Measurements from ENCODE around the gene ASCC3.

- no peak for TF ChIP-seq EZH2phosphoT487 (IDR thresholded peaks at IDR 0.05; ENCODE audit: borderline replicate concordance)
- TF ChIP-seq, protein P1, sequence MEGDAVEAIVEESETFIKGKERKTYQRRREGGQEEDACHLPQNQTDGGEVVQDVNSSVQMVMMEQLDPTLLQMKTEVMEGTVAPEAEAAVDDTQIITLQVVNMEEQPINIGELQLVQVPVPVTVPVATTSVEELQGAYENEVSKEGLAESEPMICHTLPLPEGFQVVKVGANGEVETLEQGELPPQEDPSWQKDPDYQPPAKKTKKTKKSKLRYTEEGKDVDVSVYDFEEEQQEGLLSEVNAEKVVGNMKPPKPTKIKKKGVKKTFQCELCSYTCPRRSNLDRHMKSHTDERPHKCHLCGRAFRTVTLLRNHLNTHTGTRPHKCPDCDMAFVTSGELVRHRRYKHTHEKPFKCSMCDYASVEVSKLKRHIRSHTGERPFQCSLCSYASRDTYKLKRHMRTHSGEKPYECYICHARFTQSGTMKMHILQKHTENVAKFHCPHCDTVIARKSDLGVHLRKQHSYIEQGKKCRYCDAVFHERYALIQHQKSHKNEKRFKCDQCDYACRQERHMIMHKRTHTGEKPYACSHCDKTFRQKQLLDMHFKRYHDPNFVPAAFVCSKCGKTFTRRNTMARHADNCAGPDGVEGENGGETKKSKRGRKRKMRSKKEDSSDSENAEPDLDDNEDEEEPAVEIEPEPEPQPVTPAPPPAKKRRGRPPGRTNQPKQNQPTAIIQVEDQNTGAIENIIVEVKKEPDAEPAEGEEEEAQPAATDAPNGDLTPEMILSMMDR (conservative IDR thresholded peaks at IDR 0.05; ENCODE audit: low read length) = no peak
These were observed 392.9 kb downstream of the ASCC3 start for GRCh38 chr6:100488244-100488643.

All from Loucy (cell line).